SK-N-MC (cell line): ENCODE data around the gene CREB3L2.

ENCODE experiments used
- DNase-seq: peaks from one replicate; pipeline ENCODE4 v3.0.0-alpha.2; 2011; ENCODE audit warnings: low read depth, low spot score
- H3K27ac ChIP-seq: fragments of 200-600 bp; sonication (generic); 2 replicates; pipeline ENCODE4 v1.5.1; 2016; ENCODE audit warnings: mixed run types
- H3K36me3 ChIP-seq: fragments of 200-600 bp; sonication (generic); 2 replicates; pipeline ENCODE4 v1.6.1; 2017; ENCODE audit warnings: antibody characterized with exemption, low read length, mixed read lengths; ENCODE audit not compliant: insufficient read depth
- H3K4me3 ChIP-seq: fragments of 200-600 bp; sonication (generic); 2 replicates; pipeline ENCODE4 v1.5.1; 2016
- H3K9ac ChIP-seq: fragments of 200-600 bp; sonication (generic); 2 replicates; pipeline ENCODE4 v1.8.0; 2017; ENCODE audit warnings: mixed run types, mixed read lengths; ENCODE audit not compliant: insufficient read length
- H3K9me3 ChIP-seq: fragments of 200-600 bp; sonication (generic); 2 replicates; pipeline ENCODE4 v1.6.1; 2017; ENCODE audit warnings: low read depth, mild to moderate bottlenecking, antibody characterized with exemption, low read length, moderate library complexity, mixed read lengths
- EZH2 ChIP-seq: fragments of 200-600 bp; sonication (generic); IDR thresholded peaks from one replicate; pipeline ENCODE4 v1.6.1; 2017; ENCODE audit warnings: antibody characterized with exemption
- FOXP2 ChIP-seq: optimal IDR thresholded peaks from 2 replicates; pipeline ENCODE3; 2011; ENCODE audit warnings: mild to moderate bottlenecking, moderate library complexity; ENCODE audit not compliant: insufficient read depth; ENCODE audit errors: extremely low read length, control extremely low read depth
- POLR2AphosphoS5 ChIP-seq: IDR thresholded peaks from 2 replicates; pipeline ENCODE4 v1.6.1; 2012; ENCODE audit warnings: mild to moderate bottlenecking, low read depth, low read length, borderline replicate concordance

Gene CREB3L2

DNA sequence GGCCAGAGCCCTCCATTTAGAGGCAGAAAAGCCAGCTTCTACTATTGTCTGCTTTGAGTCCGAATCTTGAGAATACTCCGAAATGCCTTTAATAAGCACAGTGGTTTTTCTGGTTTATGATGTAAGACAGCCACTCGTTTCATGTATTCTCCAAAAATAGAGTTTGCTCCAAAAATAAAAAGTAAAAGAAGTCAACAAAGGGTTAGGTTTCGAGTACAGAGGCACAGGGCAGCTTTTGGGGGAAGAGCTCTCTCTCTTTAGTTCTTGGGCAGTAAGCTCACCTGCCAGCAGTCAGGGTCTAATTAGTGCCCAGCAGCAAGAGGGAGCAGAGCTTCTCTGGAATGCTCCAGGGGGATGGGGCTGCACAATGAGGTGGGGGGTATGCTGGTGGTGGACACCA is 20.2 kb downstream of the CREB3L2 start:
- Histone ChIP-seq H3K9ac (no peak overlapping the region), H3K27ac (no peak overlapping the region), H3K9me3 (no peaks in the 10 kb centered on the region), H3K36me3 (no peaks in the 10 kb centered on the region), H3K4me3 (no peak overlapping the region)
- no peak for DNase-seq
- TF ChIP-seq EZH2: no peak

GRCh38 chr7:137981175-137981574 is 20.7 kb downstream of the CREB3L2 start:
- Histone ChIP-seq H3K9ac (no peak overlapping the region), H3K27ac (no peak overlapping the region)
- no peak for DNase-seq

GRCh38 chr7:137980308-137980707 is 21.6 kb downstream of the CREB3L2 start:
- Histone ChIP-seq H3K4me3 (no peak overlapping the region), H3K9me3 (no peaks in the 10 kb centered on the region), H3K36me3 (no peaks in the 10 kb centered on the region), H3K9ac (no peak overlapping the region), H3K27ac (no peak overlapping the region)
- TF ChIP-seq FOXP2: no peak
- TF ChIP-seq POLR2AphosphoS5: no peak
- no peak for TF ChIP-seq EZH2
- no peak for DNase-seq

More at GRCh38 chr7:137981175-137981574, 20.7 kb downstream of the CREB3L2 start:
- TF ChIP-seq FOXP2 (no peak), EZH2 (no peak), POLR2AphosphoS5 (no peak)
- Histone ChIP-seq H3K4me3 (no peak overlapping the region), H3K9me3 (no peaks in the 10 kb centered on the region), H3K36me3 (no peaks in the 10 kb centered on the region)

DNA sequence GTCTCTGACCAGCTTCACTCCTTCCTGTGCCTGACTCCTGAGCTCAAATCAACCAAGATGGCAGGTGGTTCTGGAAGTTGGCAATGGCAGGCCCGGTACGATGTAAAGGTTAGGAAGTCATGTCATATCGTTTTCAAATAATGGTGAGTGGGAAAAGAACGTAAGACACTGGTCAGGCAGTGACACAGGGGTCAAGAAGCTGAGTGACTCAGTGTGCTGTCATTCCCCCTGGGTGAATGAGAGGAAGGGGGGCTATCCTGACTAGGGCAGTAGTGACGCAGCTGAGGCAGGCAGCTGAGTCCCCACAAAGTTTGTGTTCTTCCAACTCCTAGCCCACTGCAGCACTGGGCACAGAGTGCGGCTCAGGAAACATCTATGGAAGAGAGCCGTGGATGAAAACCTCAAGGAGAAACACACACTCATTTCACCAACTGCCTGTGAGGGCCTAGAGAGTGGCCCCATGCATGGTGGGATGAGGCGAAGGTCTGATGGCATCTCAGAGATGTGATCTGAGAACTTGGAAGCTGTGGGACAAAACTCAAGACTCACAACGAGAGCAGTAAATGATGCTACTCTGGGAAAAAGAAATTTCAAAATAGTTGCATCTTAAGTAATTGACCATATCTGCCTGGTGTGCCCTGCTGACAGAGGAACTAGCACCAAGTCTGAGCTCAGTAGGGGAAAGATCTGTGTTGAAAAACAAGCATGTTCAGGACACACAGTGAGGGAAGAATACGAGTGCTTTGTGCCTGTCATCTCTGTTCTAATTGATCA is 23.2 kb downstream of the CREB3L2 start:
- Histone ChIP-seq H3K36me3 (no peaks in the 10 kb centered on the region), H3K4me3 (no peak overlapping the region), H3K27ac (no peak overlapping the region), H3K9me3 (no peaks in the 10 kb centered on the region), H3K9ac (no peak overlapping the region)
- DNase-seq: no peak
- TF ChIP-seq EZH2: no peak
- TF ChIP-seq POLR2AphosphoS5: no peak
- TF ChIP-seq FOXP2: no peak

DNA sequence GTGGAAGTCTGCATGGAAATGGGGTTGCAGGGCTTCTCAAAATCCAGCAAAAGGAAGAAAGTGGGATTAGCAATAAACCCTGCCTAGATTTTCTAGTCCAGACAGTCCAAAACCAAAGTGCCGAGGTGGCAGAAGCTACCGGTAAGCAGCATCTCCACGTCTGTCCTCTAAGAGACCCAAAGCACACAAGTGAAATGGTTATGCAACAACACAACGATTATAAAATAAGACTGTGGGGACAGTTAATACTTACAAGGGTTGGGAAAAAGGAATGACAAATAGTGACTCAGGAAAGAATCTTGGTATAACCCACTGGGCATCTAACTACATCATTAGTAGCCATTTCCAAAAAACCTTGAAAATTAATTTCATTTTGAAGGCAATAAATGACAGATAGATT is 24.7 kb downstream of the CREB3L2 start:
- Histone ChIP-seq H3K36me3 (no peaks in the 10 kb centered on the region), H3K9me3 (no peaks in the 10 kb centered on the region), H3K4me3 (no peak overlapping the region), H3K27ac (no peak overlapping the region), H3K9ac (no peak overlapping the region)
- TF ChIP-seq POLR2AphosphoS5 (no peak), FOXP2 (no peak), EZH2 (no peak)
- DNase-seq: no peak

DNA sequence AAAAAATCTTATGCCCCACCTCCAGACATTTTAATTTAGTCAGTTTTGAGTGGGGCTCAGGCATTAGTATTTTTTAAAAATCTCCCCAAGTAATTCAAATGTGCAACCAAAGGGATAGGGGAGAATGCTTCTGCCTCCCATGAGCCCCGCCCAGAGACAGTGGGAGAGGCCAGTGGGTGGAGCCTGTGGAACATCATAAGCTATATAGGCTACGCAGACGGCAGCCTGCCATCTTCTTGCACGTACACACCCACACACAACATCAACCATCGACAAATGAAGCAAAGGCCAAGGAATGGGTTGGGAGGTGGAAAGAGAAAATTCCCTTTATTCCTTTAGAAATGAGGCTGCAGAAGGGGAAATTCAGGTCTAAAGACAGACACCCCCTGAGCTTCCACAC is 25.2 kb downstream of the CREB3L2 start:
- Histone ChIP-seq H3K9ac (no peak overlapping the region), H3K36me3 (no peaks in the 10 kb centered on the region), H3K9me3 (no peaks in the 10 kb centered on the region), H3K27ac (no peak overlapping the region), H3K4me3 (no peak overlapping the region)
- no peak for DNase-seq
- no peak for TF ChIP-seq FOXP2
- no peak for TF ChIP-seq POLR2AphosphoS5

- TF ChIP-seq POLR2AphosphoS5: no peak
- no peak for TF ChIP-seq EZH2
- TF ChIP-seq FOXP2: no peak
- Histone ChIP-seq H3K9me3 (no peaks in the 10 kb centered on the region), H3K27ac (peak overlapping the region; percentile 22; the same call in 1 of the 2 replicates), H3K9ac (no peak overlapping the region), H3K36me3 (no peaks in the 10 kb centered on the region), H3K4me3 (no peak overlapping the region)
- DNase-seq: no peak
These were observed 25.7 kb downstream of the CREB3L2 start for GRCh38 chr7:137976232-137976631.

- Histone ChIP-seq H3K9me3 (no peaks in the 10 kb centered on the region), H3K36me3 (no peaks in the 10 kb centered on the region), H3K9ac (no peak overlapping the region), H3K27ac (no peak overlapping the region; the same call in 1 of the 2 replicates), H3K4me3 (no peak overlapping the region)
- DNase-seq: no peak
- no peak for TF ChIP-seq EZH2
- no peak for TF ChIP-seq POLR2AphosphoS5
- no peak for TF ChIP-seq FOXP2
These were observed 26.1 kb downstream of the CREB3L2 start for GRCh38 chr7:137975768-137976167.

- H3K9ac ChIP-seq: no peak overlapping the region
- no peak overlapping the region; the same call in 1 of the 2 replicates for H3K27ac ChIP-seq
- no peak for DNase-seq
- no peaks in the 10 kb centered on the region for H3K36me3 ChIP-seq
- no peaks in the 10 kb centered on the region for H3K9me3 ChIP-seq
- no peak for TF ChIP-seq FOXP2
- no peak for TF ChIP-seq EZH2
- TF ChIP-seq POLR2AphosphoS5: no peak
- no peak overlapping the region for H3K4me3 ChIP-seq
These were observed 26.7 kb downstream of the CREB3L2 start for GRCh38 chr7:137975221-137975620.
